ENCODE results near the gene MFSD12.
"Not testable (repeated sequence)": the region's sequence is repeated elsewhere in the genome, so short reads cannot be mapped to it uniquely, and the experiment has no call there.

The MFSD12 gene

GRCh38 chr19:3530389-3530788 lies 27.0 kb downstream of the MFSD12 start:
- TF ChIP-seq ZFX (IDR thresholded peaks at IDR 0.05): no peak
- TF ChIP-seq, protein P1, sequence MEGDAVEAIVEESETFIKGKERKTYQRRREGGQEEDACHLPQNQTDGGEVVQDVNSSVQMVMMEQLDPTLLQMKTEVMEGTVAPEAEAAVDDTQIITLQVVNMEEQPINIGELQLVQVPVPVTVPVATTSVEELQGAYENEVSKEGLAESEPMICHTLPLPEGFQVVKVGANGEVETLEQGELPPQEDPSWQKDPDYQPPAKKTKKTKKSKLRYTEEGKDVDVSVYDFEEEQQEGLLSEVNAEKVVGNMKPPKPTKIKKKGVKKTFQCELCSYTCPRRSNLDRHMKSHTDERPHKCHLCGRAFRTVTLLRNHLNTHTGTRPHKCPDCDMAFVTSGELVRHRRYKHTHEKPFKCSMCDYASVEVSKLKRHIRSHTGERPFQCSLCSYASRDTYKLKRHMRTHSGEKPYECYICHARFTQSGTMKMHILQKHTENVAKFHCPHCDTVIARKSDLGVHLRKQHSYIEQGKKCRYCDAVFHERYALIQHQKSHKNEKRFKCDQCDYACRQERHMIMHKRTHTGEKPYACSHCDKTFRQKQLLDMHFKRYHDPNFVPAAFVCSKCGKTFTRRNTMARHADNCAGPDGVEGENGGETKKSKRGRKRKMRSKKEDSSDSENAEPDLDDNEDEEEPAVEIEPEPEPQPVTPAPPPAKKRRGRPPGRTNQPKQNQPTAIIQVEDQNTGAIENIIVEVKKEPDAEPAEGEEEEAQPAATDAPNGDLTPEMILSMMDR (conservative IDR thresholded peaks at IDR 0.05): no peak
- no peak overlapping the region for H3K27ac ChIP-seq

DNA sequence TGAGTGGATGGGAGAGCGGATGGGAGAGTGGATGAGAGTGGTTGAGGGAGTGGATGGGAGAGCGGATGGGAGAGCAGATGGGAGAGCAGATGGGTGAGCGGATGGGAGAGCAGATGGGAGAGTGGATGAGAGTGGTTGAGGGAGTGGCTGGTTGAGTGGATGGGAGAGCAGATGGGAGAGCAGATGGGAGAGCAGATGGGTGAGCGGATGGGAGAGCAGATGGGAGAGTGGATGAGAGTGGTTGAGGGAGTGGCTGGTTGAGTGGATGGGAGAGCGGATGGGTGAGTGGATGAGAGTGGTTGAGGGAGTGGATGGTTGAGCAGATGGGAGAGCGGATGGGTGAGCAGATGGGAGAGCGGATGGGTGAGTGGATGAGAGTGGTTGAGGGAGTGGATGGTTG lies 28.1 kb downstream of the MFSD12 start:
- H3K27ac ChIP-seq: not testable (repeated sequence)

DNA sequence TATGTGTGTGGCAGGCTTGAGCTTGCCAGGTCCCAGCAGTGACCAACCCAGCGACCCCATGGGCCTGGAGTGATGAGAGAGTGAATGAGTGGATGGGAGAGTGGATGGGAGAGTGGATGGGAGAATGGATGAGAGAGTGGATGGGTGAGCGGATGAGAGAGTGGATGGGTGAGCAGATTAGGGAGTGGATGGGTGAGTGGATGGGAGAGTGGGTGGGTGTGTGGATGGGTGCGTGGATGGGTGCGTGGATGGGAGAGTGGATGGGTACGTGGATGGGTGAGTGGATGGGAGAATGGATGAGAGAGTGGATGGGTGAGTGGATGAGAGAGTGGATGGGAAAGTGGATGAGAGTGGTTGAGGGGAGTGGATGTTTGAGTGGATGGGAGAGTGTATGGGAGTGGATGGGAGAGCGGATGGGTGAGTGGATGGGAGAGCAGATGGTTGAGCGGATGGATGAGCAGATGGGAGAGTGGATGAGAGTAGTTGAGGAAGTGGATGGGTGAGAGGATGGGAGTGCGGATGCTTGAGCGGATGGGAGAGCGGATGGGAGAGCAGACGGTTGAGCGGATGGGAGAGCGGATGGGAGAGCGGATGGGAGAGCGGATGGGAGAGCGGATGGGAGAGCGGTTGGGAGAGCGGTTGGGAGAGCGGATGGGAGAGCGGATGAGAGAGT lies 28.7 kb downstream of the MFSD12 start:
- TF ChIP-seq ZFX (IDR thresholded peaks at IDR 0.05): no peak
- TF ChIP-seq, protein P1 (conservative IDR thresholded peaks at IDR 0.05): no peak
- H3K27ac ChIP-seq: no peak overlapping the region

- TF ChIP-seq ZFX (IDR thresholded peaks at IDR 0.05): no peak
- TF ChIP-seq, protein P1 (conservative IDR thresholded peaks at IDR 0.05): no peak
Measured at GRCh38 chr19:3528080-3528479, 29.3 kb downstream of the MFSD12 start.

DNA sequence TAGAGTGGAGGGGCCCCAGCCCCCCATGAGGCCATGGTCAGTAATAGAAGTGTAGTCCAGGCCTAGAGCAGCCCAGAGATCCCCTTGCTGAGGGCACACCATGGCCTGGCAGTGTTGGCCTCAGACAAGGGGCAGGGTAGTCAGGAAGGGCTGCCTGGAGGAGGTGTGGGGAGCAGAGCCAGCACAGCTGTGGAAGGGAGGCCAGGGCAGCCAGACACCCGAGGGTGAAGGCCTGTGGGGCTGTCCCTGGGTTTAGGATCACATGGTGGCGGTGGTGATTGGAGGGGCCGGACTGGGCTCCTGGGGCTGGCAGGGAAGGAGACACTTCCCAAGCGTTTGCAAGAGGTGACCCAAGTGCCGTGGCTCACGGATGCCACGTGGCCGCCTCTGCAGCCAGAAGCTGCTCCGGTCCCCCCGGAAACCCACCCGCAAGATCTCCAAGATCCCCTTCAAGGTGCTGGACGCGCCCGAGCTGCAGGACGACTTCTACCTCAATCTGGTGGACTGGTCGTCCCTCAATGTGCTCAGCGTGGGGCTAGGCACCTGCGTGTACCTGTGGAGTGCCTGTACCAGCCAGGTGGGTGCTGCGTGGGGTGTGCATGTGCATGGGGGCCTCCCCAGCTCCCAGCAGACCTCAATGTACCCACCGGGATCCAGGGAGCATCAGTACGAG lies 30.0 kb downstream of the MFSD12 start:
- no peak for TF ChIP-seq ZFX (IDR thresholded peaks at IDR 0.05)
- TF ChIP-seq, protein P1 (conservative IDR thresholded peaks at IDR 0.05): no peak

More at GRCh38 chr19:3528080-3528479, 29.3 kb downstream of the MFSD12 start:
- H3K27ac ChIP-seq: no peak overlapping the region

DNA sequence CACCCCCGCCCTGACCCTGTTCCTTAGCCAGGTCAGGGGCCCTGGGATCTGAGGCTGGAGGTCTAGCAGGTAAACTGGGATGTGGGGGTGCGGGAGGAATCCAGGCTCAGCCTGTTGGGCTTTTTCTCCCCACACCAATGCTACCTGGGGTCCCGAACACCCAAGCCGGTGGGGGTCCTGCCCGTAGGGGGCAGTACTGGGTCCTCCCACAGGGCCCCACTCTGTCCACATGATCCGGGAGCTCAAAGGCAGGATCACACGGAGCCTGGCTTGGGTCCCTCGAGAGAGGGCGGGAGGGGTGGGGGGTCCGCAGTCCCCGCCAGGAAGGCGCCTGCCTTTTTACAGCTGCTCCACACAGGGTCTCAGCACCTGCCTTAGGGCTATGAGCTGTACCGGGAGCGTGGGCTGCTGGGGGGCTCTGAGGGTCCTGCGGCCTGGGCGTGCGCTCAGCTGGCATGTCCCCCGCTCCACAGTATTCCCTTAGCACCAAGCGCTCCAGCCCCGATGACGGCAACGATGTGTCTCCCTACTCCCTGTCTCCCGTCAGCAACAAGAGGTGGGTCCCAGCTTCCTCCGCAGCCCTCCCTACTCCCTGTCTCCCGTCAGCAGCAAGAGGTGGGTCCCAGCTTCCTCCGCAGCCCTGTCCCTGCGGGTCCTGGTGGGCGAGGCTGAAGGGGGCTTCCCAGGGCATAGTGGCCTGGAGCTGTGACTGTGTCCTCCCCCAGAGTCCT lies 30.7 kb downstream of the MFSD12 start:
- H3K27ac ChIP-seq: no peak overlapping the region
- no peak for TF ChIP-seq ZFX (IDR thresholded peaks at IDR 0.05)
- TF ChIP-seq, protein P1 (conservative IDR thresholded peaks at IDR 0.05): no peak

More for the DNA sequence above, 30.0 kb downstream of the MFSD12 start:
- no peak overlapping the region for H3K27ac ChIP-seq

DNA sequence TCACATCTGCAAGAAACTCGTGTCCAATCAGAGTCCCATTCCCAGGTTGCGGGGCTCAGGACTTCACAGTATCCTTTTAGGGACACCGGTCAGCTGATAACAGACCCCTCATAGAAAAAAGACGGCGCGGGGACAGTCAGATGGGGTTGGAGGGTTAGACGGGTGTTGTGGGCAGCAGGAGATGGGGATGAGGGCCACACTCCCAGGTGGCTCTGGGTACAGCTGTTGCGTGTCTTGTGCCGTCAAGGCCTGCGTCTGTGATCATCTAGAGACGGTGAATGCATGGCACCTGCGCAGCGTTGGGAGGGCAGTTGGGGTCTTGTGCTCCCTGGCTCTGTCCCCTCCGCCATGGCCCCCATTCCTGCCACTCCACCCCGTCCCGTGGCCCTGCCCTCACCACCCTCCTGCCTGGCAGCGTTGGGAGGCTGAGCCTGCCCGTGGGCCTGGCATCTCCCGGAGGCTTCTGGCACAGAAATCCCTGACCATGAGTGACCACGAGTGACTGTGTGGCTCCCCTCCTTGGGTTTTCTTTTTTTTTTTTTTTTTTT lies 32.4 kb downstream of the MFSD12 start:
- no peak for TF ChIP-seq ZFX (IDR thresholded peaks at IDR 0.05)
- TF ChIP-seq, protein P1 (conservative IDR thresholded peaks at IDR 0.05): no peak

More for the DNA sequence above, 32.4 kb downstream of the MFSD12 start:
- no peak overlapping the region for H3K27ac ChIP-seq
